IPS-15b (cell line): ENCODE data around the gene RAET1G.
"Not testable (repeated sequence)": the region's sequence is repeated elsewhere in the genome, so short reads cannot be mapped to it uniquely, and the experiment has no call there.

Experiments
- H3K27me3 ChIP-seq: one replicate; pipeline ENCODE4 v1.6.1; 2013; ENCODE audit warnings: low read length; ENCODE audit not compliant: control insufficient read depth, insufficient read depth
- H3K36me3 ChIP-seq: one replicate; pipeline ENCODE4 v1.6.1; 2013; ENCODE audit warnings: low read length; ENCODE audit not compliant: control insufficient read depth, insufficient read depth
- H3K4me1 ChIP-seq: one replicate; pipeline ENCODE4 v1.6.1; 2013; ENCODE audit warnings: mild to moderate bottlenecking, low read length; ENCODE audit not compliant: control insufficient read depth, insufficient read depth
- H3K4me3 ChIP-seq: one replicate; pipeline ENCODE4 v1.5.1; 2013; ENCODE audit warnings: low read depth, low read length
- H3K9ac ChIP-seq: one replicate; pipeline ENCODE4 v1.6.1; 2013; ENCODE audit warnings: low read depth, mild to moderate bottlenecking, low read length
- H3K9me3 ChIP-seq: one replicate; pipeline ENCODE4 v1.6.1; 2013; ENCODE audit warnings: mild to moderate bottlenecking, low read length; ENCODE audit not compliant: control insufficient read depth, insufficient read depth

Gene RAET1G

GRCh38 chr6:149939356-149939648 lies 16.4 kb upstream of the RAET1G start:
- Histone ChIP-seq H3K4me1 (no peaks in the 10 kb centered on the region), H3K9me3 (no peaks in the 10 kb centered on the region), H3K4me3 (peak overlapping the region; percentile 26), H3K9ac (no peak overlapping the region), H3K27me3 (peaks cover 98% of the 10 kb centered on the region), H3K36me3 (no peaks in the 10 kb centered on the region)

- no peaks in the 10 kb centered on the region for H3K36me3 ChIP-seq
- no peaks in the 10 kb centered on the region for H3K4me1 ChIP-seq
- no peaks in the 10 kb centered on the region for H3K9me3 ChIP-seq
- peak overlapping the region; percentile 35 for H3K4me3 ChIP-seq
- peaks cover 99% of the 10 kb centered on the region for H3K27me3 ChIP-seq
- H3K9ac ChIP-seq = no peak overlapping the region
Measured at GRCh38 chr6:149938571-149939355, 15.8 kb upstream of the RAET1G start.

- not testable (repeated sequence) for H3K4me1 ChIP-seq, H3K36me3 ChIP-seq, H3K9me3 ChIP-seq, H3K9ac ChIP-seq
- Histone ChIP-seq H3K27me3 (peaks cover 97% of the 10 kb centered on the region), H3K4me3 (peak overlapping the region; percentile 35)
Measured at GRCh38 chr6:149938013-149938570, 15.2 kb upstream of the RAET1G start.

DNA sequence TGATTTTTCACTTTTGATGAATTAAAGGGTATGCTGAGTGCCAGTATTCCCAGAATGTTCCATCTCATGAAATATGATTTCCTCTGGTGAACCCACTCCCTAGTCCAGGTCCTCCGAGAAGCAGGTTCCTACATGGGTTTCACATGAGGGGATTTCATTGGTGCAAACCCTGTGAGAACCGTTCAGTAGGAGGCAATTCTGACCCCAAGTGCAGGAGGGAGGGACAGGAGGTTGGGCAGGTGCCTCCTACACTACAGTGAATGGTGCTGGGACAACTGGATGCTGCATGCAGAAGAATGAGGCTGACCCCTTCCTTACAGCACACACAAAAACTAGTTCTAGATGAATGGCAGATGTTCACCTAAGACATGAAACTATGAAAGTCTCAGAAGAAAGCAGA lies 13.8 kb upstream of the RAET1G start:
- Histone ChIP-seq H3K4me1 (no peaks in the 10 kb centered on the region), H3K27me3 (peaks cover 91% of the 10 kb centered on the region), H3K9ac (no peak overlapping the region)

DNA sequence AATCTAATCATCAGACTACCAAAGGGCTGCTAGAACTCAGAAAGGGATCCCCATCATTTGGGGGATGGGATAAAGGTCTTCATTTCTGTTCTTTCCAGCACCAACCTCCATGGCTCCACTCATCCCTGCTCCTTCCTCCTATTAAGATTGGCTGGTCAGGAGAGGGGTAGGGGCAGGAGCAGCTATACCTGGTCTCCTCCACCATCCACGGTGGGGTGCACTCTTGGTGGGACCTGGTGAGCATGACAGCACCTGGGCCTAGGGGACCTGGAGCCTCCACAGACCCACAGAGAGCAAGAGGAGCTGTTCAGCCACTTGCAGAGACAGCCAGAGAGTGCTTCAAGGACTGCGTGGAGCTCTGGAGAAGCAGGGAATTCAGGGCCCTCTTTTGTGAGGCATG lies 12.7 kb upstream of the RAET1G start:
- no peaks in the 10 kb centered on the region for H3K4me1 ChIP-seq
- no peak overlapping the region for H3K4me3 ChIP-seq
- H3K9me3 ChIP-seq = no peaks in the 10 kb centered on the region
- H3K36me3 ChIP-seq = no peaks in the 10 kb centered on the region
- H3K27me3 ChIP-seq = peaks cover 91% of the 10 kb centered on the region
- H3K9ac ChIP-seq = no peak overlapping the region

More for the DNA sequence above, 13.8 kb upstream of the RAET1G start:
- Histone ChIP-seq H3K9me3 (no peaks in the 10 kb centered on the region), H3K36me3 (no peaks in the 10 kb centered on the region), H3K4me3 (no peak overlapping the region)

GRCh38 chr6:149935246-149935645 lies 12.3 kb upstream of the RAET1G start:
- Histone ChIP-seq H3K4me3 (no peak overlapping the region), H3K4me1 (no peaks in the 10 kb centered on the region), H3K27me3 (peaks cover 88% of the 10 kb centered on the region), H3K9ac (no peak overlapping the region), H3K9me3 (no peaks in the 10 kb centered on the region), H3K36me3 (no peaks in the 10 kb centered on the region)

- no peak overlapping the region for H3K4me3 ChIP-seq
Measured at GRCh38 chr6:149934249-149935156, 11.6 kb upstream of the RAET1G start.

GRCh38 chr6:149933461-149933860 lies 10.5 kb upstream of the RAET1G start:
- H3K9ac ChIP-seq = no peak overlapping the region
- no peak overlapping the region for H3K4me3 ChIP-seq
- no peaks in the 10 kb centered on the region for H3K36me3 ChIP-seq
- H3K4me1 ChIP-seq = no peaks in the 10 kb centered on the region
- no peaks in the 10 kb centered on the region for H3K9me3 ChIP-seq
- peaks cover 84% of the 10 kb centered on the region for H3K27me3 ChIP-seq

More at GRCh38 chr6:149934249-149935156, 11.6 kb upstream of the RAET1G start:
- no peaks in the 10 kb centered on the region for H3K9me3 ChIP-seq
- no peaks in the 10 kb centered on the region for H3K4me1 ChIP-seq
- no peaks in the 10 kb centered on the region for H3K36me3 ChIP-seq
- H3K9ac ChIP-seq = no peak overlapping the region
- peaks cover 87% of the 10 kb centered on the region for H3K27me3 ChIP-seq

DNA sequence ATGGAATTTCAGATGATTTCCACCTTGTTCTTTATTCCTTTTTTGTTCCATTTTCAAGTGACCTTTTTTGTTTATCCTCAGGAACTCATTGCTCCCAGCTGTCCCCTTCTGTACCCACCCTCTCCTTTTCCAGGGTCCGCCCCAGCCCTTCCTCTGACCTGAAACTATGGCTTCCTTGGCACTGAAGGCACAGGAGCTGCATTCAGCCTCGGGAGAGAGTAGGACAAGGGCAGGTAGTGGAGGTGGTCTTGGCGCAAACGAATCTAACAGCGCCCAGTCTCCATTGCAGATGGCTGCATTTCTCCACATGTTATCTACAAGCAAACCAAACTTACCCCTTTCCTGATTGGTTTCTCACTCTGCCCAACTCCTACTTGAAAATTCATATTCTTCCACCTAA lies 10.1 kb upstream of the RAET1G start:
- Histone ChIP-seq H3K27me3 (peaks cover 81% of the 10 kb centered on the region), H3K9ac (no peak overlapping the region), H3K4me1 (no peaks in the 10 kb centered on the region), H3K36me3 (no peaks in the 10 kb centered on the region), H3K9me3 (no peaks in the 10 kb centered on the region), H3K4me3 (no peak overlapping the region)

GRCh38 chr6:149931501-149931900 lies 8.6 kb upstream of the RAET1G start:
- H3K27me3 ChIP-seq = peaks cover 70% of the 10 kb centered on the region
- H3K4me3 ChIP-seq = no peak overlapping the region
- no peak overlapping the region for H3K9ac ChIP-seq
- H3K9me3 ChIP-seq = no peaks in the 10 kb centered on the region
- H3K36me3 ChIP-seq = no peaks in the 10 kb centered on the region
- no peaks in the 10 kb centered on the region for H3K4me1 ChIP-seq

DNA sequence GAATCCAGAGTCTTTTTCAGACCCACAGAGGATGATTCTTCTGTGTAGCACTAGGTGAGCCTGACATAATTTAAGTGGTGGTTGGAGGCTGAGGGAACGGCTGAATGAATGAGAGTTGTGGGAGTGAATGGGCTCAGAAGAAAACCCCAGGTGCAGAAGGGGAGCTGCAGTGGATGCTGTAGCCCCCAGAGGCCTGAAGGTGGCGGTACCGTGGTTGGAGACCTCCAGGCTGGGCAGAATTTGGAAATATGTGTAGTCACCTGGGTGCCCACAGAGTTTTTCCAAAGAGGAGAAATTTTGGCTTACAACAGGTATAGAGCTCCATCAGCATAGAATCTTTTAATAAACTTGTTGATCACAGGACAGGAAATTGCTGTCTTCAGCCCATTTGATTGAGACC lies 6.5 kb upstream of the RAET1G start:
- Histone ChIP-seq H3K4me3 (no peak overlapping the region), H3K36me3 (no peaks in the 10 kb centered on the region), H3K4me1 (no peaks in the 10 kb centered on the region), H3K9ac (no peak overlapping the region), H3K9me3 (no peaks in the 10 kb centered on the region), H3K27me3 (peaks cover 69% of the 10 kb centered on the region)

- not testable (repeated sequence) for H3K4me1 ChIP-seq, H3K4me3 ChIP-seq, H3K9me3 ChIP-seq, H3K36me3 ChIP-seq, H3K9ac ChIP-seq
- H3K27me3 ChIP-seq = peaks cover 76% of the 10 kb centered on the region
Measured at GRCh38 chr6:149927025-149927424, 4.1 kb upstream of the RAET1G start.
